Smooth muscle cell (in vitro differentiated cells): Measurements from ENCODE around the gene GARIN5B. TPM values are rescaled to one million over a fixed set of nuclear protein-coding genes. Genes with fewer than 3 reads are reported as not detected.

Experiments
- DNase-seq: peaks from one replicate; lab custom pipeline; 2025; ENCODE audit not compliant: unreplicated experiment; lab: John Stamatoyannopoulos, UW
- H2AFZ ChIP-seq: fragments of 200-600 bp; sonication (generic); 2 replicates; pipeline ENCODE4 v1.6.0; 2016; ENCODE audit warnings: antibody characterized with exemption, low read depth, mild to moderate bottlenecking
- H3F3A ChIP-seq: fragments of 200-600 bp; sonication (generic); 2 replicates; pipeline ENCODE4 v1.6.0; 2017; ENCODE audit warnings: antibody characterized with exemption, low read depth
- H3K27ac ChIP-seq: fragments of 200-600 bp; sonication (generic); 2 replicates; pipeline ENCODE4 v1.5.1; 2016; ENCODE audit warnings: low read depth, mild to moderate bottlenecking
- H3K27me3 ChIP-seq: fragments of 200-600 bp; sonication (generic); 2 replicates; pipeline ENCODE4 v1.6.1; 2016; ENCODE audit warnings: low read depth, mild to moderate bottlenecking
- H3K36me3 ChIP-seq: fragments of 200-600 bp; sonication (generic); 2 replicates; pipeline ENCODE4 v1.5.1; 2016; ENCODE audit warnings: low read depth
- H3K4me1 ChIP-seq: fragments of 200-600 bp; sonication (generic); 2 replicates; pipeline ENCODE4 v1.5.1; 2016; ENCODE audit warnings: low read depth
- H3K4me2 ChIP-seq: fragments of 200-600 bp; sonication (generic); 2 replicates; pipeline ENCODE4 v1.6.0; 2016; ENCODE audit warnings: mild to moderate bottlenecking
- H3K4me3 ChIP-seq: fragments of 200-600 bp; sonication (generic); 2 replicates; pipeline ENCODE4 v1.5.1; 2016; ENCODE audit warnings: mild to moderate bottlenecking
- H3K79me2 ChIP-seq: fragments of 200-600 bp; sonication (generic); 2 replicates; pipeline ENCODE4 v1.6.0; 2016; ENCODE audit warnings: low read depth, mild to moderate bottlenecking
- H3K9ac ChIP-seq: fragments of 200-600 bp; sonication (generic); 2 replicates; pipeline ENCODE4 v1.6.0; 2016; ENCODE audit warnings: low read depth
- H3K9me3 ChIP-seq: fragments of 200-600 bp; sonication (generic); replicated peaks from 2 replicates; pipeline ENCODE4 v1.5.1; 2016; ENCODE audit warnings: low read depth
- H4K20me1 ChIP-seq: fragments of 200-600 bp; sonication (generic); 2 replicates; pipeline ENCODE4 v1.6.0; 2016; ENCODE audit warnings: low read depth
- CTCF ChIP-seq: fragments of 200-600 bp; sonication (generic); IDR thresholded peaks from 2 replicates; pipeline ENCODE4 v1.5.1; 2017; ENCODE audit warnings: borderline replicate concordance, mild to moderate bottlenecking, antibody characterized with exemption; ENCODE audit not compliant: insufficient read depth, poor library complexity, severe bottlenecking
- WGBS: methylation state at CpG from one replicate; pipeline ENCODE4 v1.1.7; 2016; ENCODE audit warnings: low lambda C conversion rate; 5-methylcytosine and 5-hydroxymethylcytosine counted together
- polyA plus RNA-seq: library from polyadenylated mRNA; unstranded; fragments of >200 nt; fragmentation: Nextera tagmentation; extraction: Ambion mirVana; gene quantifications from 2 replicates; pipeline ENCODE4 v1.2.1, GENCODE V29; 2016
- total RNA-seq: library from RNA; depleted of rRNA; stranded (reverse); fragments of >200 nt; gene quantifications from 2 replicates; pipeline ENCODE4 v1.2.3, GENCODE V29; 2014

The GARIN5B gene
- total and polyA plus RNA-seq, 2 experiments from 2014 or later = 0.07 TPM; not detected in 1

GRCh38 chr19:55321466-55322137 lies 41.5 kb downstream of the GARIN5B start:
- WGBS = 86% methylated on average over 9 of the region's 9 CpGs

DNA sequence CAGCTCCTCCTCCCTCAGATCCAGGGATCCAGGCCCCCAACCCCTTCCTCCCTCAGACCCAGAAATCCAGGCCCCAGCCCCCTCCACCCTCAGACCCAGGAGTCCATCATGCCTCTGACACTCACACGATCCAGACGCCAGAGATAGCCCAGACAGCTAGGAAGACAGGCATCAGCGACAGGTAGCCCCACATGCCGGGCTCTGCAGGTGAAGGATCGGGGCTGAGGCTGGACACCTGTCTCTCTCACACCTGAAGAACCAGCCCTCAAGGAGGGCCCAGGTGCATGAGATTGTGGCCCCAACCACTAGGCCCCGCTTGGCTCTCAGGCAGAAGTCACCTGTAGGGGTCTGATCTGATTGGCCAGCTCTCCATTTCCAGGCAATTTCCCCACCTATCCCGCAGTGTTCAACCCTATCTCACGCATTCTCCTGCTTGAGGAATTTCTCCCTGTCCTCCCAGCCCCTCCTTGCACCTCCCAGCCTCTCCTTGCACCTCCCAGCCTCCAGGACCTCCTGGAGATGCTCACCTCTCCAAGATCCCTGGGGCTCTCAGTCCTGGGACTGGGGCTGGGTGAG lies 42.1 kb downstream of the GARIN5B start:
- H3K27ac ChIP-seq = no peak overlapping the region
- no peaks in the 10 kb centered on the region for H3K4me1 ChIP-seq
- H4K20me1 ChIP-seq = no peaks in the 10 kb centered on the region
- no peaks in the 10 kb centered on the region for H3K9me3 ChIP-seq
- no peak overlapping the region for H2AFZ ChIP-seq
- no peak overlapping the region for H3K4me3 ChIP-seq
- TF ChIP-seq CTCF = no peak
- H3K36me3 ChIP-seq = no peaks in the 10 kb centered on the region
- H3K4me2 ChIP-seq = no peak overlapping the region
- no peaks in the 10 kb centered on the region for H3K79me2 ChIP-seq
- H3K9ac ChIP-seq = no peak overlapping the region
- no peaks in the 10 kb centered on the region for H3F3A ChIP-seq
- no peak for DNase-seq
- no peaks in the 10 kb centered on the region for H3K27me3 ChIP-seq
- WGBS = 89% methylated on average over 5 of the region's 8 CpGs

More at GRCh38 chr19:55321466-55322137, 41.5 kb downstream of the GARIN5B start:
- DNase-seq = no peak
- H3K4me2 ChIP-seq = no peak overlapping the region
- no peaks in the 10 kb centered on the region for H3K27me3 ChIP-seq
- H2AFZ ChIP-seq = no peak overlapping the region
- H3K4me1 ChIP-seq = no peaks in the 10 kb centered on the region
- H3K9ac ChIP-seq = no peak overlapping the region
- H4K20me1 ChIP-seq = no peaks in the 10 kb centered on the region
- no peaks in the 10 kb centered on the region for H3K9me3 ChIP-seq
- no peaks in the 10 kb centered on the region for H3F3A ChIP-seq
- no peaks in the 10 kb centered on the region for H3K36me3 ChIP-seq
- no peak overlapping the region for H3K4me3 ChIP-seq
- H3K79me2 ChIP-seq = no peaks in the 10 kb centered on the region
- no peak for TF ChIP-seq CTCF
- no peak overlapping the region for H3K27ac ChIP-seq

DNA sequence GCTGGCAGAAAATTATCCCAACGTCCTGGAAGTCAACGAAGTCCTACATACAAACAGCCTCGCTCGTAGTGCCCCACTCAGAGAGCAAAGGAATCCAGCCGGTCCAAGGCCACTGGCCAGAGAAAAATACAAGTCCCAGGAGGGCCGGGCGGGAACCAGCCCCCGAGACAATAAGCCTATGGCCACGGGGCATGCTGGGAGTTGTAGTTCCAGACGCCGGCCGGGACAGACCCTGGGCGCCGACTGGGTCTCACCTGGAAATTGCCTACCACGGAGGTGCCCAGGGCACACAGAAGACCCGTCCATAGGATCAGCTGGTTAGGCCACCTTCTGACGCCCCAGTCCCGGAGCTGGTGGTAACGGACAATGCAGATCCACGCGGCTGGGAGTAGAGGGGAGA lies 43.3 kb downstream of the GARIN5B start:
- H2AFZ ChIP-seq = peak overlapping the region; percentile 84

More for the DNA sequence above, 43.3 kb downstream of the GARIN5B start:
- H4K20me1 ChIP-seq = no peaks in the 10 kb centered on the region
- no peak for DNase-seq
- no peaks in the 10 kb centered on the region for H3F3A ChIP-seq
- no peak for TF ChIP-seq CTCF
- no peaks in the 10 kb centered on the region for H3K4me1 ChIP-seq
- WGBS = 26% methylated on average over 21 of the region's 21 CpGs
- no peaks in the 10 kb centered on the region for H3K79me2 ChIP-seq
- H3K4me2 ChIP-seq = peak overlapping the region; percentile 85
- H3K9me3 ChIP-seq = no peaks in the 10 kb centered on the region
- peak overlapping the region; percentile 32 for H3K4me3 ChIP-seq
- no peaks in the 10 kb centered on the region for H3K27me3 ChIP-seq
- H3K36me3 ChIP-seq = no peaks in the 10 kb centered on the region
- H3K9ac ChIP-seq = no peak overlapping the region
- H3K27ac ChIP-seq = no peak overlapping the region
